ENCODE measurements around the gene HRK.

The HRK gene

DNA sequence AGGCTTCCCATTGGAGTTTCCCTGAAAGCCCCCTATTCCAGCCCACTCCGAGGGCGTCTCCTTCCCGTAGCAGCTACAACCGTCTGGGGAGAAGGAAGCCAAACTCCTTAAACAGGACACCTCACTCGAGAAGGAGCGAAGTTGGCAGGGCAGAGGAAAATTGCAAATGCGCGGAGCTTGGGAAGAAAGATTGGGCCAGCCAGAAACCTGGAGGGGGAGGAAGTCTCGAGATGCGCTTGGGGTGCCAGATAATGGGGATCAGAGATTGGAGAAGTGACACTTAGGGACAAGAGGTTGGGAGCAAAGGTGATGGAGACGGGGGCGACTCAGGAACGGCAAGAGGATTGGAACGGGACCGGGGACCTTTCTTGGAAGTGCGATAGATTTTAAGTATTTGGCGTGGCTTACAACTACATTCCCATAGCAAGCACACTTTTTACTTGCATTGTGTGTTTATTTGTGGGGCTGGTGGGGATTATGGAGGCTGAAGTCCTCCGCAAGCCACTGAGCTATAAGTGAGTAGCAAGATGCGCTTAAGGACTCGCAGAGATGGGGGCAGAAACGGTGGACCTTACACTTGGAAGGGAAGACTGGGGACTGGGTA lies 926 bp downstream of the HRK start:
- H3K4me3 ChIP-seq (ENCODE audit: low read depth, low read length): no peak overlapping the region
- DNase-seq (ENCODE audit: low read depth): no peak
- TF ChIP-seq, protein P1, sequence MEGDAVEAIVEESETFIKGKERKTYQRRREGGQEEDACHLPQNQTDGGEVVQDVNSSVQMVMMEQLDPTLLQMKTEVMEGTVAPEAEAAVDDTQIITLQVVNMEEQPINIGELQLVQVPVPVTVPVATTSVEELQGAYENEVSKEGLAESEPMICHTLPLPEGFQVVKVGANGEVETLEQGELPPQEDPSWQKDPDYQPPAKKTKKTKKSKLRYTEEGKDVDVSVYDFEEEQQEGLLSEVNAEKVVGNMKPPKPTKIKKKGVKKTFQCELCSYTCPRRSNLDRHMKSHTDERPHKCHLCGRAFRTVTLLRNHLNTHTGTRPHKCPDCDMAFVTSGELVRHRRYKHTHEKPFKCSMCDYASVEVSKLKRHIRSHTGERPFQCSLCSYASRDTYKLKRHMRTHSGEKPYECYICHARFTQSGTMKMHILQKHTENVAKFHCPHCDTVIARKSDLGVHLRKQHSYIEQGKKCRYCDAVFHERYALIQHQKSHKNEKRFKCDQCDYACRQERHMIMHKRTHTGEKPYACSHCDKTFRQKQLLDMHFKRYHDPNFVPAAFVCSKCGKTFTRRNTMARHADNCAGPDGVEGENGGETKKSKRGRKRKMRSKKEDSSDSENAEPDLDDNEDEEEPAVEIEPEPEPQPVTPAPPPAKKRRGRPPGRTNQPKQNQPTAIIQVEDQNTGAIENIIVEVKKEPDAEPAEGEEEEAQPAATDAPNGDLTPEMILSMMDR (IDR thresholded peaks at IDR 0.05; ENCODE audit: insufficient read depth, low read depth, low read length, missing control alignments): no peak

DNA sequence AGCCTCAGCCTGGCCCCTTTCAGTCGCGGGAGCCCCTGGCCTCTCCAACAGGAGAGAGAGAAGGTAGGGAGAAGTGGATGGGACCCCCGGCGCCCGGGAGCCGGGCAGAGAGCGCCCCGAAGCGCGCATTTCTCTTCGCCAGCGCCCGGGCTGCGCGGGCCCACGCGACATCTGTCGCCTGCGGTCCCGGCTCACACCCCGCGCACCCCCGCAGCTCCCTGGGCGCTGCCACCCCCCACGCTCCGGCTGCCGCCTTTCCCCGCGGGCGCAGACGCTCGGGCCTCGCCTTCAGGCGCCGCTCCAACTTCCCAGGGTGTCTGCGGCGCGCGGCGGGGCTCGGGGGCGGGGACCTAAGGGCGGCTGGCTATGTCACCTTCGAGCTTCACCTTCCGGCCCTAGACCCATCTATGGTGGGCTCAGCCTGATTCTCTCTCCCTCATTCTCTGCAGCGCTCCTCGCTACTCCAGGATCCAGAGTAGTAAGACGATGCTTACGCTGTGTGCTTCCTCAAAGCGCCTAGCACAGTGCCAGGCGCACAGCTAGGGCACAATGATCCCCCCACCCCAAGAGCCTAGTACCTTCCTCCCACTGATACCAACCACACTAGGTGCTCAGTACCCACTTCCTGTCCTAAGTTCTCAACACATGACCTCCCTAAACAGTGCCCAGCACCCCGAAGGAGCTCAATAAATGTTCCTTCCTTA lies 1.6 kb downstream of the HRK start:
- DNase-seq (ENCODE audit: low read depth): no peak

DNA sequence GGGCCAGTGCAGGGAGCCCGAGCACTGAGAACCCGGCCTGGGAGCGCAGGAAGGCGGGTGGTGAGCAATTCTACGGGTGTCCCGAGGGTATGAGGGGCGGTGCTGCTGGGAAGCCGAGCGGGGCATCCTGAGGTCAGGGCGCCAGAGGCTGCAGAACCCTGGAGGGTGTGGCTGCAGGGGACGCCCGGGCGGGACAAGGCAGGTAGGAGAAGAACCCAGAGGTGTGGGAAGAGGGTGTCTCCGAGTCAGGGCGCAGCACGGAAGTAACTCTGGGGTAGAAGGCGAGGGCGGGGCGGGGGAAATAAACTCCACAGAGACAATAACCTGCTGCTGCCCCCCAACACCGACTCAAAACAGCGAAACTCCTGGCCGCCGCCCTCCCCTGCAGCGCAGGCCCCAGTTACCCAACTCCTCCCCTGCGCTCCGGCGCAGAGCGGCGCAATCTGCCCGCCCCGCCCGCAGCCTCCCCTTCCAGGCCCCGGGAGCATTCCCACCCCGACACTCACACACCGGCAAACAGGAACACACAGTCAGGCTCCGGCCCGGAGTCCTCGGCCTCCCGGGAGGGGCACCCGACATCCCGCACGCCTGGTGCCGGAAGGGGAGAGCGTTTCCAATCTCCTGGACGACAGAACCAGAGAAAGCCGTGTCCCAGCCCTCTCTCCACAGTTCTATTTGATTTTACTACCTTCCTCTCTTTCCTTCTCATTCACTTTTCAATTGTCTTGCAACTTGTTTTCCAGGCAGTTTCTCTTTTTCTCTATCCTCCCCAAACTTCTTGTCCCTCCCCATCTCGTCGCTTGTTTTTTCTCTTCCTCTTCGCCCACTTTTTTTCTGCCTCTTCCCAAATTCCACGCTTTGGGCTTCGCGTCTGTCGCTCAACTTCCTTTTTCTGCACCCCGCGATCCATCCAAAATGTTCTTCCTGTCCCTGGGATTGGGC lies 2.4 kb downstream of the HRK start:
- H3K4me3 ChIP-seq (ENCODE audit: low read depth, low read length): no peak overlapping the region
- TF ChIP-seq, protein P1 (IDR thresholded peaks at IDR 0.05; ENCODE audit: insufficient read depth, low read depth, low read length, missing control alignments): no peak
- DNase-seq (ENCODE audit: low read depth): no peak

More for the DNA sequence above, 1.6 kb downstream of the HRK start:
- no peak overlapping the region for H3K4me3 ChIP-seq (ENCODE audit: low read depth, low read length)
- TF ChIP-seq, protein P1 (IDR thresholded peaks at IDR 0.05; ENCODE audit: insufficient read depth, low read depth, low read length, missing control alignments): no peak

- TF ChIP-seq, protein P1 (IDR thresholded peaks at IDR 0.05; ENCODE audit: insufficient read depth, low read depth, low read length, missing control alignments): no peak
- DNase-seq (ENCODE audit: low read depth): no peak
- no peak overlapping the region for H3K4me3 ChIP-seq (ENCODE audit: low read depth, low read length)
Measured at GRCh38 chr12:116876151-116876869, 4.9 kb downstream of the HRK start.

DNA sequence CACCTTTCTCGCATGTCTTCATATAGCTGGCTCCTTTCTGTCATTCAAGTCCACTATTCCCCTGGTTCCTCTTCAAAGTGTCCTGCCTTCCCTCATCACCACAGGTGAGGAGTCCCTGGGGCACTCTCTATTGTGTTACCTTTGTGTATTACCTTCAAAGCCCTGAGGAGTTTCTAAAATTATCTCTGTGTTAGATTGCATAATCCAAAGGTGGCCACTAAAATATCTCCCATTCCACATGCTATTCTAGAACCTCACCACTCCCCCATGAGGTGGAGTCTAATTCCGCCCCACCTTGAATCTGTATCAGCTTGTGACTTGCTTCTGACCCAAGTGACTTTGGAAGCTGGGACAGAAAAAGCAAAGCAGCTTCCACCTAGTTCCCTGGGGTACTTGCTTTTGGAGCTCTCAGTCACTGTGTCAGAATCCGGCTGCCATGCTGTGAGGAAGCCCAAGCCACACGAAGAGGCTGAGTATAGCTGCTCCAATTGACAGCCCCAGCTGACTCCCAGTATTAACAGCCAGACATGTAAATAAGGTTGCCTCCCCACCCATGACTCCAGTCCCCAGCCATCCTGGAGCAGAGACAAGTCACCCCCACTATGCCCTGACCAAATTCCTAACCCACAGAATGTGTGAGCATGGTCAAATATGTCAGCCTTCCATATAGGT lies 6.8 kb downstream of the HRK start:
- H3K4me3 ChIP-seq (ENCODE audit: low read depth, low read length): no peak overlapping the region

More for the DNA sequence above, 6.8 kb downstream of the HRK start:
- no peak for DNase-seq (ENCODE audit: low read depth)
- TF ChIP-seq, protein P1 (IDR thresholded peaks at IDR 0.05; ENCODE audit: insufficient read depth, low read depth, low read length, missing control alignments): no peak
